Measurements from ENCODE around the gene SMCO3.
A peak's percentile ranks its signal among the peaks of the same experiment; 100 is the strongest.

Gene SMCO3

DNA sequence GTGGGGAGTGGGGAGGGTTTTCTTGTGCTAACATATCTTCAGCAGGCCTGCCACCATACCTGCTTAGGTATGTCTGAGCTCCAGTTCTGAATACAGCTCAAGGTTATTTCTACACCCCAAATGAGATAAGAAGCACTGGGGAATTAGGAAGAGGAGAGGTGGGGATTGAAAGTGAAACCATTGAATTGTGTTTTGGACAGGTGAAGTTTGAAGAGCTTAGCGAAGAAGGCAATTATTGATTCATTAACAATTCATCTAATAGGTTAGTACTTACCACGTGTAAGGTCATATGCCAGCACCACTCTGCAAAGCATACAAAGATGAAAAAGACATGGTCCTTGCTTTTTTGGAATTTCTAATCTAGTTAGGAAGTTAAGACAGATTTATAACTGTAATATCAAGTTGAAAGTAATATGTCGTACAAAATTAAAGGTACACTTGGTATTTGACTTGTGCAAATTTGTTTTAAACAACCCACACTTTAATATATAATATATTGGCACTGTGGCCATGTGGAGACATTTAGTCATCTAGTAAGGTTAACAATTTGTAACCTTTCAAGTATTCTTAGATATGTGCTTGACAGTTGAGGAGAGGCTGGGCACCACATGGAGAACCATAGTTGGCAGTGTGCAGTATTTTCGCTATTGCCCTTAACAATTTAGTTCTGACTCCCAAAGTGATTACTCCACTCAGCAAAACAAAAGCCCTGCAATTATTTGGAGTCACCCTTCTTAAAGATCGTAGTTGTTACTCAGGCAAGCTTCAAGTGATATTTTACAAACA lies 3.6 kb downstream of the SMCO3 start:
- DNase-seq (ENCODE audit: insufficient read length, low spot score) (no peak), FAIRE-seq (no peak)
- TF ChIP-seq, protein P1, sequence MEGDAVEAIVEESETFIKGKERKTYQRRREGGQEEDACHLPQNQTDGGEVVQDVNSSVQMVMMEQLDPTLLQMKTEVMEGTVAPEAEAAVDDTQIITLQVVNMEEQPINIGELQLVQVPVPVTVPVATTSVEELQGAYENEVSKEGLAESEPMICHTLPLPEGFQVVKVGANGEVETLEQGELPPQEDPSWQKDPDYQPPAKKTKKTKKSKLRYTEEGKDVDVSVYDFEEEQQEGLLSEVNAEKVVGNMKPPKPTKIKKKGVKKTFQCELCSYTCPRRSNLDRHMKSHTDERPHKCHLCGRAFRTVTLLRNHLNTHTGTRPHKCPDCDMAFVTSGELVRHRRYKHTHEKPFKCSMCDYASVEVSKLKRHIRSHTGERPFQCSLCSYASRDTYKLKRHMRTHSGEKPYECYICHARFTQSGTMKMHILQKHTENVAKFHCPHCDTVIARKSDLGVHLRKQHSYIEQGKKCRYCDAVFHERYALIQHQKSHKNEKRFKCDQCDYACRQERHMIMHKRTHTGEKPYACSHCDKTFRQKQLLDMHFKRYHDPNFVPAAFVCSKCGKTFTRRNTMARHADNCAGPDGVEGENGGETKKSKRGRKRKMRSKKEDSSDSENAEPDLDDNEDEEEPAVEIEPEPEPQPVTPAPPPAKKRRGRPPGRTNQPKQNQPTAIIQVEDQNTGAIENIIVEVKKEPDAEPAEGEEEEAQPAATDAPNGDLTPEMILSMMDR (IDR thresholded peaks at IDR 0.05; ENCODE audit: insufficient read depth, missing control alignments): no peak

DNA sequence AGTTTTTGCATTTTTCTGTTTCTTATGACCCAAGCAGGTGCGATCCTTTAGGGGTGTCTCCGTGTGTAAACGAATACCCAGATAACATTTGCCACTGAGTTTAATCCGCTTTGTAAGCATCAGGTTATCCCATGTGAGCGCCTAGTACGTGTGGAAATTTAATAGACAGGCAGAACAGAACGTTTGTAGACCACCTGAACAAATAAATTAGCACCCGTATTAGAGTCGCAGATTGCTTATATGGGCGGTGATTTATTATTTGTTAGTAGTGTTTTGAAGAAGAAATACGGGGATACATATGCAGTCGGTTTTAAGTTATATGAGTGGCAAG lies 10.2 kb downstream of the SMCO3 start:
- peak; percentile 92 for FAIRE-seq

DNA sequence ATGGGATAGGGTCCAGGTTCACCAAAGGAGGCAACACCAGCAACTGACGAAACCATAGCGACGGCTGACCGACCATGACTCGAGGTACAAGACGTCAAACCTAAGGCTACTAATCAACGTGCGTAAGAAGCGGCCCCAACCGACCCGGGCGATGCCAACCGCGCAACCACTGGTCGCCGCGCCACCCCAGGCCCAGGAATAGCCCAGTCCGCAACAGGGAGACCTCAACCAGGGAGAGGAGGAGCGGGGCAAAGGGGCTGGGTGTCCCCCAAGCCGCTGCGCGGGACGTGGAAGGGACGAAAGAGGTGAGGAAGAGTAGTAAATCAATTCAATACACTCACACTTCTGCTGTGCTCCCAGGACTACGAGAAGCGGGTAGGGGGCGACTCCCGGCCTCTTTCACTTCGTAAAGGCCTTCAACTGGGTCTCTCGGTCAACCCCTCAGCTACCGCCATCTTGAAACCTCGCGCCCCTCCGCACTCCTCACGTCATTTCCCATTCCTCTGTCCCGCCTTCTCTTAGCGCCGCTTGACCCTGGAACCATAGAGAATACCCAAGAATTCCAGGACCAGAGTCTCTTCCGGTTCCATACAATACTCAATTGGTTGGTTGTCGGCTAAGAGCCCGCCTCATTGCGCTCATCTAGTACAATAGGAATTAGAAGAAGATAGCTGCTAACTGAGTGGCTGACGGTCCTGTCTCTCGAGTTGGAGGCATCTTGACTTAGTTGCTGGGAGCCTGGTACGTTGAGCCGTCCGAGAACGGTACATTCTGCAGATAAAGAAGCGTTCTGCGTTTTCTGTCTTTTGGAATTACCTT lies 10.8 kb downstream of the SMCO3 start, which contains the start of the genes C12orf60 and WBP11:
Gene C12orf60, plus strand, starts transcription at position 660 of the 819 bp plus-strand sequence. CDS start 19,266 bp downstream, outside the sequence.
Gene WBP11, minus strand, starts transcription at position 468 of the 819 bp plus-strand sequence. CDS start 2,095 bp downstream, outside the sequence.
- no peak for FAIRE-seq
- DNase-seq (ENCODE audit: insufficient read length, low spot score): peak; percentile 64
- TF ChIP-seq, protein P1 (IDR thresholded peaks at IDR 0.05; ENCODE audit: insufficient read depth, missing control alignments): no peak

More for the DNA sequence above, 10.2 kb downstream of the SMCO3 start:
- TF ChIP-seq, protein P1 (IDR thresholded peaks at IDR 0.05; ENCODE audit: insufficient read depth, missing control alignments): no peak
- DNase-seq (ENCODE audit: insufficient read length, low spot score): no peak

DNA sequence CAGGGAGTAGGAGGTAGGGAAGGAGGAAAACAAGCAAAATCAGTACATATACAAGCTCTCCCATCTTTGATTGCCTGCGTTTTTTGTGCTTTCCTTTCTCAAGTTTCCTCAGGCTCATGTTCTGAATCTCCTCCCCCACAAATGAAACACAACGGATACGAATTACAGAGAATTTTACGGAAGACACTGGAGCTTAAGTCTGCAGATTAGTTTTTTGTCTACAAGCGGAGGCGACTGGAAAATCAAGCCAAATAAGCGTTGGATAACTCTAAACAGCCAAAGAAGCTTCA lies 11.3 kb downstream of the SMCO3 start:
- DNase-seq (ENCODE audit: insufficient read length, low spot score): no peak
- no peak for FAIRE-seq
- TF ChIP-seq, protein P1 (IDR thresholded peaks at IDR 0.05; ENCODE audit: insufficient read depth, missing control alignments): no peak

DNA sequence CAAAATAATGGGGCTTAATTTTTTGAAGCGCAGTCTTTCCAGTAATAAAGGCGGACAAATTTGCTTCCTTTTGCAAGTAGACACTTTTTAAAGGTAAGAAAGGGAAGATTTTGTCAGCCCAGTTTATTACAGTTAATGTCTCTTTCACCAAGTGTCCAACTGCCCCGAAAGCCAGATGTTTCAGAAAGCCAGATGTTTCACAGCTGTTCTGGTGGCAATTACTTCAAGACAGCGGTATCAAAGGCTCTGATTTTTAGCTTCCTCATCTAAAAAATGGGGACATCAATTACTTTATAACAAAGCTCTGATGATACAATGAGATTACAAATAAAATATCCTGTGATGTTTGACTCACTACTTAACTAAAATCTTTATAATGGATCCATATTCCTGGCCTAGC lies 11.7 kb downstream of the SMCO3 start:
- TF ChIP-seq, protein P1 (IDR thresholded peaks at IDR 0.05; ENCODE audit: insufficient read depth, missing control alignments): no peak
- no peak for DNase-seq (ENCODE audit: insufficient read length, low spot score)

DNA sequence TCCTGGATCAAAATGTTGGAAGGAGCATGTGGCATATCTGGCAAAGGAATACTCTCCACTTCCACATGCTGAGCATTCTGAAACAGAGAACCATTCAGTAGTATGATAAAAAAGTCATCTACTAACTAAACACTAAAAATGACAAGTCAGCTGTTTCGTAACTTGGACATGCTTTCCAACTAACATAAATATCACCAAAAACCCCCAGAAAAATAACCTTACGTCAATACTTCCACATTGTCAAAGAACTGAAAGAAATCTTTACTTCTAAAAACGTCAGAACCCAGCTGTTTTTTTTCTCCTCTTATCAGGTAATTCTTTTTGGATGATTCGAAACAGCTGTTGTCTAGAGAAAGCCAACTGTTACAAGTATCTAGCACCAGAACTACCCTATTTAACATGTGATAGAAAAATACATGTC lies 18.9 kb downstream of the SMCO3 start:
- FAIRE-seq (no peak), DNase-seq (ENCODE audit: insufficient read length, low spot score) (no peak)
- TF ChIP-seq, protein P1 (IDR thresholded peaks at IDR 0.05; ENCODE audit: insufficient read depth, missing control alignments): no peak

More for the DNA sequence above, 11.7 kb downstream of the SMCO3 start:
- no peak for FAIRE-seq
